ENCODE results near the gene KLRC3. TPM values are rescaled to one million over a fixed set of nuclear protein-coding genes. Genes with fewer than 3 reads are reported as not detected.

The KLRC3 gene
- total and polyA plus RNA-seq, 4 donors: 0.08 to 0.50 (median 0.14) TPM; not detected in 1

- Histone ChIP-seq H3K9me3 (ENCODE audit: control insufficient read depth in 4 of 4, low read length in 3 of 4) (peaks cover 0 to 2% (median 0%) of the 10 kb centered on the region in 4 donors), H3K27ac (ENCODE audit: low read depth in 1 of 2, low read length in 2 of 2) (no peak overlapping the region), H3K36me3 (ENCODE audit: control insufficient read depth in 4 of 4, insufficient read depth in 3 of 4, low read depth in 1 of 4, low read length in 3 of 4) (no peaks in the 10 kb centered on the region), H3K4me3 (ENCODE audit: low read depth in 1 of 3, low read length in 3 of 3) (no peak overlapping the region), H3K9ac (ENCODE audit: low read depth in 1 of 2, low read length in 2 of 2) (no peak overlapping the region), H3K27me3 (ENCODE audit: control insufficient read depth in 4 of 4, insufficient read depth in 4 of 4, low read length in 3 of 4) (peaks cover 0 to under 1% (median 0%) of the 10 kb centered on the region in 4 donors), H3K4me1 (ENCODE audit: control insufficient read depth in 4 of 4, insufficient read depth in 4 of 4, low read length in 3 of 4) (no peaks in the 10 kb centered on the region)
- no peak for TF ChIP-seq FOXA2 (IDR thresholded peaks at IDR 0.05)
- TF ChIP-seq CTCF (IDR thresholded peaks at IDR 0.05; ENCODE audit: low read depth, low read length, missing input control): no peak
- 47% methylated on average over 1 of the region's 1 CpG for WGBS
- DNase-seq (ENCODE audit: low spot score): no peak
Observed at GRCh38 chr12:10386857-10387256, 33.5 kb downstream of the KLRC3 start.

GRCh38 chr12:10385166-10385613 lies 35.2 kb downstream of the KLRC3 start:
- H3K4me3 ChIP-seq (ENCODE audit: low read depth in 1 of 3, low read length in 3 of 3): no peak overlapping the region
- peaks cover 0 to 2% (median 0%) of the 10 kb centered on the region in 4 donors for H3K9me3 ChIP-seq (ENCODE audit: control insufficient read depth in 4 of 4, low read length in 3 of 4)
- WGBS: 74% methylated on average over 2 of the region's 2 CpGs
- H3K4me1 ChIP-seq (ENCODE audit: control insufficient read depth in 4 of 4, insufficient read depth in 4 of 4, low read length in 3 of 4): no peaks in the 10 kb centered on the region
- DNase-seq (ENCODE audit: low spot score): no peak
- no peak overlapping the region for H3K9ac ChIP-seq (ENCODE audit: low read depth in 1 of 2, low read length in 2 of 2)
- H3K27me3 ChIP-seq (ENCODE audit: control insufficient read depth in 4 of 4, insufficient read depth in 4 of 4, low read length in 3 of 4): no peaks in the 10 kb centered on the region
- TF ChIP-seq RAD21 (IDR thresholded peaks at IDR 0.05) (no peak), GABPA (IDR thresholded peaks at IDR 0.05 in 1 of 2, conservative IDR thresholded peaks at IDR 0.05 in 1 of 2) (no peak), RXRA (IDR thresholded peaks at IDR 0.05) (no peak), SP1 (IDR thresholded peaks at IDR 0.05) (no peak), NR2F2 (IDR thresholded peaks at IDR 0.05) (no peak), TAF1 (conservative IDR thresholded peaks at IDR 0.05) (no peak), ZBTB33 (IDR thresholded peaks at IDR 0.05) (no peak), ATF3 (IDR thresholded peaks at IDR 0.05) (no peak), REST (IDR thresholded peaks at IDR 0.05) (no peak), MAX (IDR thresholded peaks at IDR 0.05) (no peak), EGR1 (IDR thresholded peaks at IDR 0.05; ENCODE audit: low read depth in 2 of 2) (no peak), FOXA1 (IDR thresholded peaks at IDR 0.05) (no peak), JUND (IDR thresholded peaks at IDR 0.05) (no peak), HNF4G (IDR thresholded peaks at IDR 0.05) (no peak), FOXA2 (IDR thresholded peaks at IDR 0.05) (no peak)
- H3K36me3 ChIP-seq (ENCODE audit: control insufficient read depth in 4 of 4, insufficient read depth in 3 of 4, low read depth in 1 of 4, low read length in 3 of 4): no peaks in the 10 kb centered on the region
- H3K27ac ChIP-seq (ENCODE audit: low read depth in 1 of 2, low read length in 2 of 2): no peak overlapping the region
